HG02973 (cell line): ENCODE results near the gene ONECUT2.
"Not testable (repeated sequence)": the region's sequence is repeated elsewhere in the genome, so short reads cannot be mapped to it uniquely, and the experiment has no call there.

Experiments
- ATAC-seq: cut with Tn5 transposase; IDR thresholded peaks from one replicate; pipeline ENCODE4 v1.9.1; 2021; ENCODE audit warnings: moderate library complexity; ENCODE audit not compliant: unreplicated experiment

Gene ONECUT2

GRCh38 chr18:57445488-57446319 lies 10.5 kb downstream of the ONECUT2 start:
- ATAC-seq, result no peak

GRCh38 chr18:57446322-57446721 lies 11.1 kb downstream of the ONECUT2 start:
- ATAC-seq, result no peak

DNA sequence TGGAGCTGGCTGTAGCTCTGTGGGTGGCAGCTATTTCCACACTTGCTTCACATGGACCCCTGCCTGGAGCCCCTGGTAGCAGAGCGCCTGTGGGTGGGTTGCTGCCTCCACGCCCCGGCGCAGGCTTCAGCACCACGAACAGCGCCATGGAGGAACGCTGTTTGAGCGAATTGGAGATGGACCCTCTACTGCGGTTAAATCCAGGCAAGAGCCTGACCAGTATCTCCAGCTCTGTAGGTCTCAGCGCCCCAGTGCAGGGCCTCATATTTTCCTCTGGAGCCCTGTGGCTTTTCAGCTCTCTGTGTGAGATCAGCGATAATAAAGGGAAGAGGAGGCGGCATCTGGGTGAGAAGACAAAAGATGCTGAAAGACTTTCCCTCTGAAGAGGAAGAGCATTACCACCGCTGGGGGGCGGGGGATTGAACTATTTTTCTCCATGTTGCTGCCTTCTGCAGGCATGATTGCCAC lies 12.0 kb downstream of the ONECUT2 start:
- ATAC-seq, result no peak

- ATAC-seq, result no peak
These were observed 20.5 kb downstream of the ONECUT2 start for GRCh38 chr18:57455576-57456129.

DNA sequence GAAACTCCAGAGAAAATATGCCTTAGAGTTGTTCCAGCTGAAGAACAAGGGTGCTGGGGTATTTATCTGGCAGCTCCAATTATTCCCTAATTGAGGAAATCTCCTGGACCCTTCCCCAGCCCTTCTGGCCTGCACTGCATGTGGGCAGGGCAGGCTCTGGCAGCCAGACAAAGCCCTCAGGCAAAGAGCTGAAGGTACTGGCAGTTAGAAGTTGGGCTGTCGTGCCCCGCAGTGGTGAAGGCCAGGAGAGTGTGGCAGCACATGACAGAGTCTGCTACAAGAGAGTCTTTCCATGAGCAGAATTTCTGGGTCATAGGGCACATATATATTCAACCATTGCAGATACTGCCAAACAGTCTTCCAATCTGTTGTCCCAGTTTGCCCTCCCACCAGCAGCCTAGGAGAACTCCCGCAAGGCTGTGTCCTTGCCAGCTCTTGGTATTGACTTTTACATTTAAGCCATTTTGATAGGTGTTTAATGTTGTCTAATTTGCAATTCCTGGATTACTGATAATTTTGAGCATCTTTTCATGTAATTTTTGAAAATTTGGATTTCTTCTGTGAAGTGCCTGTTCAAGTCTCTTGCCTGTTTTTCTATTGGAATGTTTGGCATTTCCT lies 26.6 kb downstream of the ONECUT2 start:
- no peak for ATAC-seq

DNA sequence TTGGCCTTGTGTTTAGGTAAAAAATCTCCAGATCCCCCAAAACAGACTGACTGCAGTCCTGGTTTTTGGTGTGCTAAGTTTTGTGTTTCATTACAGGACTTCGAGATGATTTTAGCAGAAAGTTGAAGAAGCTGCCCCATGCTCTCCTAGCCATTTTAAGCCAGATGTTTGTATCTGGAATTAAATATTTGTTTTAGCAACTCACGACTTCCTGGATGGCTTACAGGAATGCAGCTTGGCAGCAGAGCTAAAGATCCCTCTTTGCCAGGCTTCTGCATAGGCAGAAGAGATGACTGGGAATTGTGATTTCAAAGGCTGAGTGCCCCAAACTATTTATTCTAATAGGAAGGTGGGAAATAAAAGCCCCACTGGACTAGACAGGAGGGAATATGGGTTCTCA lies 31.1 kb downstream of the ONECUT2 start:
- no peak for ATAC-seq

GRCh38 chr18:57466745-57467409 lies 31.7 kb downstream of the ONECUT2 start:
- ATAC-seq, result no peak

DNA sequence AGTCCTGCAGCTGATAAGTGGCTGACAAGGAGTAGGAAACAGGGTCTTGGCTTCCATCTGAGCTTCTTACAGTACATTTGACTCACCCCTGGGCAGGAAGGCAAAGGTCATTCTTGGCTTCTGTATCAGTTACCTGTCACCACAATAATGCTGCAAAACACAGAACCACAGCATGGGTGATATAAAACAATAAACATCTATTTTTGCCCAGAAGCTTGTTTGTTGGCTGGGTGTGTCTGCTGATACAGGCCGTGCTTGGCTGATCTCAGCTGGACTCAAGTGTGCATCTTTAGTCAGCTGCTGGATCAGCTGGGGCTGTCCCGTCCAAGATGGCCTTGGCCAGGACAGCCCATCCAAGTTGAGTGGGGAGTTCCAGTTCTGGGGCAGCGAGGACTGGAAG lies 34.7 kb downstream of the ONECUT2 start:
- ATAC-seq, result no peak

GRCh38 chr18:57475408-57475807 lies 40.2 kb downstream of the ONECUT2 start:
- ATAC-seq, result no peak

DNA sequence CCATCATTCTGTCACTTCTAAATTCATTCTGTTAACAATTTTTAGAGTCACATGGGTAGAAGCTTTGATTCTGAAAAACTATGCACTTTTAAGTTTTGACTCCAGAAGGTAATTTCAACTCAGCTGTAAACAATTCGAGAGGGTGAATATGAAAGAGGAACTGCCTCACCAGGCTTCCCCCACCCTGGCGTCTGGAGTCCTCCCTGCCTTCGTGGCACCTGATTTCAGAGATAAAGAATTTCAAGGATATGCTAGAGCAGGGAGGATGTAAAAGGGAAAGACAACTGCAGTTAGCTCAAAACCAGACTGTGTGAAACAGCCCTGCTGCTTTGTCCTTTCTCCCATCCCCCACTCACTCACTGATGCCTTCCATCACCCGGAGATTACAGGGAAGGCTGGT lies 40.7 kb downstream of the ONECUT2 start:
- ATAC-seq, result no peak

- no peak for ATAC-seq
These were observed 45.6 kb downstream of the ONECUT2 start for GRCh38 chr18:57480733-57481132.

DNA sequence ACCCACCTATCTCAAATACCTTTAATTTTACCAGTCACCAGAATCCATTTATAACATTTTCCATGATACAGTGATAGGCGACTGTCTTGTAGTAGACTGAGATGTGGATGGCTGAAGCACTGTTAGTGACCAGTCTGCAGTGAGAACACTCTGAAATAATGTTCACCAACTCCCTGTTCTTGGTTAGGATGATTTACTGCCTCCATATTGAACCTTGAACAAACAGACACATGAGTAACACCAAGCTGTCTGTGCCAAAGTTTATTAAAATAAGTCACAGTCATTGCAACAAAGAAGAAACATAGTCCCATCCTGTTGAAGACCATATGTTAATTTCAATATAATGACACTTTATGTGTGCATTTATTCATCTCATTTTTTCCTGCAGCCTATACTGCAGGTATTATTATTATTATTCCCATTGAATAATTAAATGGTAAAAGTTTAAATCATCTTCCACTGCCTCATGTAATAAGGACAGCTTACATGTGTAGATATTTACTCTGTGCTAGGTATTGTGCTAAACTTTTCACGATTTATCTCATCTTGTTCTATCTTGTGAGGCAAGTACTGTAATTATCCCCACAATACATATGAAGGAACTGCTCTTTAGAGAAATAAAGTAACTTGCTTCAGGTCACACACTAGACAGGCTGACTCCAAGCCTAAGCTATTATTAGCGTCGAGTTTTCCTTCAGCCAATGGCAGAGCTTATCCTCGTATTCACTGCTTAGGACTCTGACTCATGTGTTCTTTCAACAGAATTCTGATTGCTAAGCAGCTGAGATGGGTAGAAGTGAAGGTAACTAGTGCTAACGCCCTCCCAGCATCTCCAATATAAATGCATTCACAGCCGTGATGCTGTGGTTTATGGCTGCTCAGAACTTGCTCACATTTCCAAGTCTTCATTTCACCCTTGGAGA lies 62.5 kb downstream of the ONECUT2 start:
- ATAC-seq, result no peak

- no peak for ATAC-seq
These were observed 63.6 kb downstream of the ONECUT2 start for GRCh38 chr18:57498682-57499256.

DNA sequence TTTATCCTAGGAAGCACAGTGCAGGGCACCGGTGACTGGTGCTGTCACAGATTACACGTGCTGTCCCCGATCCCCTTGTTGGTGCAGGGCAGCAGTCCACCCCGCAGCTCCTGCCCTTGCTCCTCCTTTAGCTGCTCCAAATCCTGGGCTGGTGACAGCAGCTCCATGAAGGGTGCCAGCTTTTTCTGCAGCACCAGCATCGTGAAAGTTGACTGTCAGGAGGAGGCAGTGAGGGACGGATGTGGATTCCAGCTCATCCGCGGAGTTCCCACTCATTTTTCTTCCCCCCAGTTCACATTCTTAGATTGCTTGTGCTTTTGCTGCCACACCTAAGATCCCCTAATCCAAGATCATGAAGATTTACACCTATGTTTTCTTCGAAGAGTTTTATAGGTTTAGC lies 67.5 kb downstream of the ONECUT2 start:
- ATAC-seq, result no peak

- ATAC-seq, result no peak
These were observed 70.1 kb downstream of the ONECUT2 start for GRCh38 chr18:57505231-57505630.

DNA sequence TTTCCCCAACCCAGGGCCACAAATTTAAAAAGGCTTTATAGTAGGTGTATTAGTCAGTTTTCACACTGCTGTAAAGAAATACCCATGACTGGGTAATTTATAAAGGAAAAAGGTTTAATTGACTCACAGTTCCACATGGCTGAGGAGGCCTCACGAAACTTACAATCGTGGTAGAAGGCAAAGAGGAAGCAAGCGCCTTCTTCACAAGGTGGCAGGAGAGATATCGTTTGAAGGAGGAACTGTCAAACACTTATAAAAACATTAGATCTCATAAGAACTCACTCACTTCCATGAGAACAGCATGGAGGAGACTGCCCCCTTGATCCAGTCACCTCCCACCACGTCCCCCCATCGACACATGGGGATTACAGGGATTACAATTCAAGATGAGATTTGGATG lies 80.9 kb downstream of the ONECUT2 start:
- no peak for ATAC-seq

GRCh38 chr18:57518533-57518932 lies 83.4 kb downstream of the ONECUT2 start:
- ATAC-seq, result no peak

DNA sequence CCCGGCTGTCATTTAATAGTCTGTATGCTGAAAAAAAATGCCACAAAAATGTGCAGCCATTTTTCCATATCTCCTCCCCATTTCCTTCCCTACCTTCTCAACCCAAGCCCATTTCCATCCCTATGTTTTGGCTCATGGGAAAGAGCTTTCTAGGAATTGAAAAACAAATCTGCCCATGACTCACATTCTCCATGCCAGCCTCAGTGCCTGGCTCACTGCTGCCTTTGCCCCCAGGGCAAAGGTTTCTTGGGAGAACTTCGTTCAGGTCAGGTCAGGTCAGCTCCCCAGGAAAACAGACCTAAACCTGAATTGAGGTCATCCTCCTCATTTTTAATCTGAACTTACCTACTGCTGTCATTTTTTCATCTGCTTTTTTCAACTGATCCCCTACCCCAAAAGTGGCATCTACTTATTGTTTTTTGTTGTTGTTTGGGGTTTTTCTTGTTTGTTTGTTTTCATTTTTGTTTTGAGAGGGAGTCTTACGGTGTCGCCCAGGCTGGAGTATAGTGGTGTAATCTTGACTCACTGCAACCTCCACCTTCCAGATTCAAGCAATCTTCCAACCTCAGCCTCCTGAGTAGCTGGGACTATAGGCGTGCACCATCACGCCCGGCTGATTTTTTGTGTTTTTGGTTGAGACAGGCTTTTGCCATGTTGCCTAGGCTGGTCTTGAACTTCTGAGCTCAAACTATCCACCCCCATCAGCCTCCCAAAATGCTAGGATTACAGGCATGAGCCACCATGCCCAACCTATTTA lies 84.7 kb downstream of the ONECUT2 start:
- no peak for ATAC-seq

DNA sequence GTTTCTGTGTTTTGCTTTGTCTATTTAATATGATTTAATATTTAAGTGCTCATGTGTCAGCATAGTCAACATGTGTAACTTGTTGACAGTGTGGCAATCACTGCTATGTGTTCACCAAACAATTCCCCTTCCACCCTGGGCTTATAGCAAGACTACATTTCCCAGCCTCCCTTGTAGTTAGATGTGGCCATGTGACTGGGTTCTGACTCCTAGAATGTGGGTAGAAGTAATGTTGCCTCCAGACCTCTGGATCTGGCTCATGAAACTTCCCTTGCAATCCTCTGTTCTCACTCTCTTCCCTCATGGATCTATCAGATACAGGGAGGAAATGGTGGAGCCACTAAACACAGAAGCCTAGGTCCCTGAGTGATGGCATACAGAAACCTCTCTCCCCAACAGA lies 87.2 kb downstream of the ONECUT2 start:
- ATAC-seq, result not testable (repeated sequence)
